NOMO-1 treated with dmso at 0.1 percent for 144 hours (cell line): ENCODE results near the gene SCFD2.
A peak's percentile ranks its signal among the peaks of the same experiment; 100 is the strongest.

Source experiments
- DNase-seq: peaks from one replicate; lab custom pipeline; 2025; ENCODE audit not compliant: unreplicated experiment; lab: John Stamatoyannopoulos, UW

SCFD2 gene

DNA sequence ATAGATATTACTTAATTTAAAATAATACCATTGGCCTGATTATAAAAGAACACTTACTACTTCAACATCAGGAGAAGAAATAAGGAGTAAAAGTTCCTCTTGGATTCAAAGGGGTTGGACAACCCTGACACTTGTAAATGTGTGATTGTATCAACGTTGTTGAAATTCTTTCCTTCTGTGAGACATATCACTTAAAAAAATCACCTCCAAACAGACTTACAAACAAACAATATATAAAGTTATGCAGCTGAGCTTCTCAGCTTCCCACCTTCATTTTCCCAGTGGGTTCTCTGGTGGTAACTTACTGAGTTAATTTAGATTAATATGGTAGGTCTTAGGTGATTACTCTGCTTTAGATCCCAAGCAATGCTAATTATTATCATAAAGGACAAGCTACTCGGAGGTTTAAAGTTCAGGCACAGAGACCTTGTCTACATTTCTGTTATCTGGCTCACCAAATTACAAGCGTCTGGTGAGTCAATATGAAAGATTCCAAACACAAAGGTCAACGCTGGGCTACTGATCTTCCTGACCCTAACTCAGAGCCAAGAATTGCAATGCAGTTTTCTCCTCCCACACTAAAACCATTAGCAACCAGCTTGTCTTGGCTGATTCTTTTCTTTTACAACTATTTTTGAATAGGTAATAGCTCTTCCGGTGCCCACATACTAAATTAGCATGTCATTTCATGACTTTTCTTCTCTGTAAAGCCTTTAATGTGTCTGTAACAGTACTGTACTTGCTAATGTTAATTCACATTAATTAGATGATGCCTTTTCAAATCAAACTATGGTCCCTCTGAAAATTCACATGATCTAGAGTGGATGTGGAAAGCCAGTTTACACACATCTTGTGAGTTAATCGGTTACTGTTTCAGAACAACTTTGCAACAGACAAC, 346.1 kb downstream of the SCFD2 start:
- DNase-seq = no peak

DNA sequence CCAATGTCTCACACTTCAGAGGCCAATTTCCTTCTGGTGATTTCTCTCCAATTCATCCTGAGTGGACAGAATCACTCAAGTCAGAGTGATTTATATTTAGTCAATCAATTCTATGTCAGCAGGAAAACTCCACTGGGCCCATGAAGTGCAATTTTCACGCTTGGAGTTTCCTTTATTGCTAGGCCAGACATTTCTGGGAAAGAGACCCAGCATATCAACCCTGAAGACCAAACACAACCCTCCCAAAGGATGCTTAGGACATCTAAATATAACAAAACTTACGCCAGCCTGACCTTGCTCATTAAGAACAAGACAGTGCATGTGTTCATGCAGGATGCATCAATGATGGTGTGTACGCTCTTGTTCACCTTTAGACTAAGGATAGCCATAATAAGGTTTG, 347.4 kb downstream of the SCFD2 start:
- no peak for DNase-seq

DNA sequence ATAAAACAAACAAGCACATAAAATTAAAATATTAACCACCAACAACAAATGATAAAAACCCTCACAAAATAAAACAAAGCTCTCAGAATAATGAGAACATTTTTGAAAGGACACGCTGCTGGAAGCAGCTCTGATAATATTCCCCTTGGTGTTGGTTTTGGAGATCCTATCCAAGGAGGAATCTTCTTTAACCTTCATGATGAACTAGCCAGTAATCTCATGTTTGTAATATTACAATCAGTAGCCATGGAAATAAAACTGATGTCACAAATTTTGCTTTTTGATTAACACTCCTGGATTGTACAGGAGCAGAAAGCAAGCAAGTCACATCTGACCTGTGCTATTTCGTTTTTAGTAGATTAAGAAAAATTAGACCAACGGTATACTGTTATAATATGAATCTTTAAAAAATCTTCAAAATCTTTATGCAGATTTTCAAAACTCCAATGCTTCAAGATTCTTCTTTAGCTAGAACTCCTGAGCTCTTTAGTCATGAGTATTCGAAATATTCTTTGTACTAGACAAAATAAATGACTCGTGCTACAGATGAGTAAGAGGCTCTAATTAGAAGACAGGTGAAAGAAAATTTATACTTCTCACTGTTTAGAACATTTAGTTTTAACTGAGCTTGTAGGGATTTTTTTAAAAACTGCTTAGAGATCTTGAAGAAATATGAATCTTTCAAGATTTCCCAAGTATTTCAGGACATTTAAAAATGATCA, 349.6 kb downstream of the SCFD2 start:
- no peak for DNase-seq

DNA sequence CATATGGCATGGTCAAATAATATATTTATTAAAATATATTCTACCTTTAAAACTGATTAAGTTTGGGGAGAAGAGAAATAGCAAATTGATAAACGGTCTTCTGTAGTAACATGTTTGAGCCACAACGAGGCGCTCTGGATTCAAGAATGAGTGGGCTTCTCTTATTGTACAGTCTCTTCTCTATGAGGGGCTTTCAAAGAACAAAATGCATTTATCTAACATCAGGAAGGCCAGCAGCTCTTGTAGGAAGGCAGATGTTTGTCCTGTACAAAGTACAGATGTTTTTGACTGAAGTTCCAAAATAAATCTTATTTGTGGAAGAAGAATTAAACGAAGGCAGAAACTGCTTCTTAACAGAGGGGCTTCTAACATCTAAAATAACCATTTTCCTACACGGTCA, 350.2 kb downstream of the SCFD2 start:
- DNase-seq = no peak

DNA sequence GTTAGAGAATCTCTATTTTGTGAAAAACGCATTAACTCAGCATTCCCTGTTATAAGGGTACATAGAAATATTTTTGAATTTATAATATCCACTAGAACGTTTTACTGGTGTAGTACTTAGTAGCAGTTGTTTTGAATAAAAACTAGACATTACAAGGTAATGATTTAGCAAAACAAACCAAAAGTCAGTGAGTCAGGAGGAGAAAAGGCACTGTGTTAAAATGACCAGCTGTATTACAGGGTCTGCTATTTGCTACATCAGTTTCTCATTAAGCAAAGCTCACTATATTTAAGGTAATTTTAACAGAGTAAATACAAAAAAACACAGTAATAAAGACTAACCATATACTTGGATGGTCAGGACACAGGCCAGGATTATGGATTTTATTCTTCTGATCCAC, 351.0 kb downstream of the SCFD2 start:
- no peak for DNase-seq

DNA sequence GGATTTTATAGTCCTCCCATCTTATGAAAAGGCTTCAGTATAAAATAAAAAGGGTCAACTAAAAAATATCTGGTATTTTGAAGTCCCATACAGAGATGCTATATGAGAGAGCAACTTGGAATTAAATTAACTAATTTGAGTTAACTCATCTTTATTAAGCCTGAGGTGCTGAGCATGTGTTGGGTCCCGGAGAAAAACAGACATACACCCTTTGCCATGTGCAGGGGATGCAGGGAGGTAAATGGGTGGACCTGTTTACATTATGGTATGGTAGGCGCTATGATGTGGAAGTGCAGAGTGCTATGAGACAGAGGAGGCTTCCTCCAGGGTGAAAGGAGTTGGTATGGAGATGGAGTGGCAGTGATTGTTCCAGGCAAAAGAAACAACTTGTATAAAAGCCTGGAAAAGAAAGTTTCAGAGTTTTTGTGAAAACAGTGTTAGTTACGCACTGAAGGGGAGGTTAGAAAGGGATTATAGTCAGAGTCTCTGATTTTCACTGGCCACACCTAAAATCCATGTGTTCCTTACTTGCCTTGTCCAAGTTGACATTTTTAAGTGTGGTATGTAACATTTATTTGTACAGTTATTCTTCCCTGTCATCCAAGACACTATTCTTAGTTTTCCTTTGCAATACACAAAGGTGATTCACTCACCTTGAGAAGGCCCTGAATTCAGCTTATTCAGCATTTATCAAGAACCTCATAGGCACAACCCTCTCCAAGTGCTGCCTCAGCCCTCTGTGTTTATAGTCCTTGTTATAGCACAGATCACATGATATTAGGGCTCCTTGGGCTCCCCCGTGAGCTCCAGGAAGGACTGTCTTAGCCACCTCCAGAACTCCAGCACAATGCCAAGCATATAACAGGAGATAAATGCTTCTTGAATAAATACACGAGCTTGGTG, 351.7 kb downstream of the SCFD2 start:
- no peak for DNase-seq

DNA sequence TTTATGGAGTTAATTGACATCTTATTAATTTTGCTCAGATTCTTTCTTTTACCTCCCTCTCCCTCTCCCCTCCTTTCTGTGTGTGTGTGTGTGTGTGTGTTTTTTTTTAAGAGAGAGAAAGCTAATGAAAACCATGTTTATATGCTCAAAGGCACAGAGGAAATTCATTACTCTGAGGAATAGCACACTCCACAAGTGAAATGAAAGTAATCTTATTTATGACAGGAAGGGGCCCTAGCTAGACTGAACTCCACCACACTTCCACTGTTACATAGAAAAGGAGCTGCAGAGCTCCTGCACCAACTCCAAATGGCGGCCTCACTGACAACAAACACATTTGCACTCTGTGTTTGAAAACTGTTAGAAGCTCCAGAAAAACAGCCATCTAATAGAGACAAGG, 353.1 kb downstream of the SCFD2 start:
- DNase-seq = peak; percentile 77

DNA sequence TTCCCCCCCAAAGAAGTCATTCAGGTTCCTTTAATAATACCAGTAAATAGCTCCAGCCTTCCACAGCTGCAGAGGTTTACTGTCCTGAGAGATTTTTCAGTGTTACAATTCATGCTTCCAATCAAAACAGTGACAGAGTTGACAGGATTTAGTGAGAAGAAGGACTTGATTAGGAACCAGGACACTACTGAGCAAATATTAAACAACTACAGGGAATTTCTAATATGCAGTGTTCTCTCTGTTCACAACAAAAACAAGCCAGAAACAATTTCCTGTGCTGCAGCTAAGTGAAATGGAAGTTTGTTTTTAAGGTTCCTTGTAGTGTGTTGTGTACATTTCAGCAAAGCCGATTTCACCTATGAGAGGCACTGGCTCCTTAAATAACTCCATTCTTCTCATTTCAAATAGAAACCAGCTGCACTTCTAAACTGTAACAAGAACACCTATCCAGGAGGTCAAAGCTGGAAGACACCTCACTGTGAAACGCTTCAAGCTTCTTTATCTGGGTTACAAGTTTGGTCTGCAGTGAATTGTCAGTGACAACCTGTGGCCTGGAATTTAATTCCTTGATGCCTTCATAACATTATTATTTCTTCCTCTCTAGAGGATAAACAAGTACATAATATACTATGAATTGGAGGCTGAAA, 354.5 kb downstream of the SCFD2 start:
- no peak for DNase-seq

DNA sequence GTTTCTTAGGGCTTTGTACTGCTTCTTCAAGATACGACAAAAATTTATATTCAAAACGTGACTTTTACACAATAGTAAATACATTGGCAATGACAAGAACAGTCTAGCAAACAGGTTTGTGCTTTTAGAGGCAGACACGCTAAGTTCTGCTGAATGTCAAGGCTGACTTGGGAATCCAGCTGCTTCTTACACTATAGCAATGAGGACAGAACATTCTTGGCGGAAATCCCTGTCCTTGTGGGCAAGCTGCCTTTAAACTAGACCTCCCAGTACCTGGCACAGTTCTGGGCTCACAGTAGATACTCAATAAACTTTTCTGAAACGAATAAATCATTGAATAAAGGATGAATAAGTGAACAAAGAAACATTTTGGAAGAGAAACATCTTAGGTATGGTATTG, 355.5 kb downstream of the SCFD2 start:
- DNase-seq = no peak

DNA sequence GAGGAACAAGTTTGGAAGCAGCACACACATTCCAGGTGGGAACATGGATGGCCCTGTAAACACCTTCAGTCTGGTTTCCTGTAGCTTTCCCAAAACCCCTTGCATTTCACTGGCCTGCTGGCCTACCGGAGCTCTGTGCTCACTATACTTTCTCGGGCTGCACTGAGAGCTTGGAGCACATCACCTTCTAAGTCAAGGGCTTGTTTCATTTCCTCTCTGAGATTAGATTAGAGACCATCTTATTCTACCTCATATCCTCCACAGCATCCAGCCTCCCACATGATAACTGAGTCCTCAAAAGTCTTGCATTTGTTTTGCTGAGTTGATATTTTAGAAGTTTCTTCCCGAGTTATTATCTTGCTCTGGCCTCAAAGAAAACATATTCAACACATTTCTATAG, 356.0 kb downstream of the SCFD2 start:
- DNase-seq = no peak

DNA sequence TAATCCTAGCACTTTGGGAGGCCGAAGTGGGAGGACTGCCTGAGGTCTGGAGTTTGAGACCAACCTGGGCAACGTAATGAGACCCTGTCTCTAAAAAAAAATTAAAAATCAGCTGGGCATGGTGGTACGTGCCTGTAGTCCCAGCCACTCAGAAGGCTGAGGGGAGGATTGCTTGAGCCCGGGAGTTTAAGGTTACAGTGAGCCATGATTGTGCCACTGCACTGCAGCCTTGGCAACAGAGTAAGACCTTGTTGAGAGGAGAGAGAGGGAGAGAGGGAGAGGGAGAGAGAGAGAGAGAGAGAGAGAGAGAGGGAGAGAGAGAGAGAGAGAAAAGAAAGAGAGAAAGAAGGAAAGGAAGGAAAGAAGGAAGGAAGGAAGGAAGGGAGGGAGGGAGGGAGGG, 358.8 kb downstream of the SCFD2 start:
- no peak for DNase-seq

DNA sequence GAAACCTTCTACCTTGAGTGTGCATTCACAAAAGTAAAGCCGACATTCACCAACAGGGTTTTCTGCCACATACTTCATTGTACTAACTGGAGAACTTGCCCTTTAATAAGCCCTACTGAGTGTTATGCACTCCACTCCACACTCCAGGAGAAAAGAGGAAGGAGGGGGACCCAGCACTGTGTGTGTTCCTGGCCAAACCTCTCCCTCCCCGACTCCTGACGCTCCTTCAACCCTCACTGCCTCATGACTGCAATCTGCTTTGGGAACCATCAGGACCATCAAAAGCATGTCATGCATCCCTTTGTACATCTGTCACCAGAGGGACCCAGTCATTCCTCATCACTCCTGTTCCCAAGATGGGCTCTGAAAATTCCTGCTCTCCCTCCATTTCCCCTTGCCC, 360.1 kb downstream of the SCFD2 start:
- DNase-seq = no peak

DNA sequence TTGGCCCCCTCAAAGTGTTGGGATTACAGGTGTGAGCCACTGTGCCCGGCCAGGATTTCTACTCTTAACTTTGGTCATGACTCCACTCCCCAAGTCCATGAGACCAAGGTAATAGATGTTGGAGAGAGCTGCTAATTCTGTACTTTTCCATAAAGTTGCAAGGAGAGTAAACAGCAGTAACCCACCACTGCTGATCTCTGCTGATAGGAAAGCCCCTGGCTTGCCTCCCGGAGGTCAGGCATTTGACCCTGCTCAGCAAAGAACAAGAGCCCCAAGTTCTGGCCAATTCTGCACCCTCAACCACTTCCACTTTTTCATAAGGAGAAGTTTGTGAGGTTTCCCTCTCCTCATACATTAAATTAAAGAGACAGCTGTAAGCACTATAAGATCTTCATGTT, 360.7 kb downstream of the SCFD2 start:
- no peak for DNase-seq

DNA sequence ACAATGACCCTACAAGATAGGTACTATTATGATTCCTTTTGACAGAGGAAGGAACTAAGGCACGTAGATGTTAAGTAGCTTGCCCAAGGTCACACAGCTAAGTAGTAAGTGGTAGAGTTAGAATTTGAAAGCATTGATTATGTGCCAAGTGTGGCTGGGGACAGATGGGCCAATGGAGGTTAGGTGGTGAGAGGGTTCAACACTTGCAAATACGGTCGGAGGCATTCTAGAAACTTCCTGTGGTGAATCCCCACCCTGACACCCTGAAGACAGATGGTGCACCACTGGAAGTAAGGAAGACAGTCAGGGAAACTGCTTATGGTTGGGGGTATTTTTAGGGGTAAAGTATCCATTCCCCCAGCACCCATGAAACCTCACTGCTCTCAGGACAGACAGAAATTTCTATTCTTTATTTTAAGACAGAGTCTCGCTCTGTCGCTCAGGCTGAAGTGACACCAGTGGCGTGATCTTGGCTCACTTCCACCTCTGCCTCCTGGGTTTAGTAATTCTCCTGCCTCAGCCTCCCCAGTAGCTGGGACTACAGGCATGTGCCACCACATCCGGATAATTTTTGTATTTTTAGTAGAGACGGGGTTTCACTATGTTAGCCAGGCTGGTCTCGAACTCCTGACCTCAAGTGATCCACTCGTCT, 361.2 kb downstream of the SCFD2 start:
- no peak for DNase-seq

DNA sequence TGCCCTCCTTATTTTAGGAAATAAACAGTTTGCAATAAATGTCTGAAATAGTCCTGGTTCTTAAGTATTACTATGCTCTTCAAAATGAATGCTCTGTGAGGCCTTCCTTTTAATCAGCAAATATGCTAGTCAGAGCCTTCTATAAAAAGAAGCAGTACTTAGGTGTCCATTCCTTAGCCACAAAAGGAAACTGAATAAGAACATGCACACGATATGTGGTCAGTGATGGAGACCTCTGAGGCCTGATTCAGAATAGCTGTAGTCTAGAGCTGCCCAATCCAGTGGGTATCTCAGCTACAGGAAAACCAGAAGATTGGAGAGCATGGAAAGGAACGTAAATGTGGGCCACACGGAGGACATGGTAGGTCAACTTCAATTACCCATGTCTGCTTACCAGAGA, 361.9 kb downstream of the SCFD2 start:
- no peak for DNase-seq

DNA sequence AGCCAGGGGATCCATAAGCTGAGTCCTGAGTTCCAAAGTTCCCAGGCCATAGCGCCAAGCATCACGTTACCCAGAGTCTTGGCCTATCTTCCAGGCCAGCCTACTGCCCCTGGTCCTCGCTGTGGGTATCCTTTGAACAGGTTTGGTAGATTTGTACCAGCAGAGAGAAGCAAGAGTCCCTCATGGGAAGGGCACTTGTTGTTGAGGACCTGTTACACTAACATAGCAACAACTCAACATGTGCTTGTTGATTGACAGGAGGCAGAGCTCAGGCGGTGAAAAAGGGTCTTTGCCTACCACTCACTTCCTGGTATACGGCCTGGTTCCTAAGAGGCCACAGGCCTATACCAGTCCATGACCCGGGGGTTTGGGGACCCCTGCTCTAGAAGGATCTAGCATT, 365.3 kb downstream of the SCFD2 start:
- DNase-seq = no peak

DNA sequence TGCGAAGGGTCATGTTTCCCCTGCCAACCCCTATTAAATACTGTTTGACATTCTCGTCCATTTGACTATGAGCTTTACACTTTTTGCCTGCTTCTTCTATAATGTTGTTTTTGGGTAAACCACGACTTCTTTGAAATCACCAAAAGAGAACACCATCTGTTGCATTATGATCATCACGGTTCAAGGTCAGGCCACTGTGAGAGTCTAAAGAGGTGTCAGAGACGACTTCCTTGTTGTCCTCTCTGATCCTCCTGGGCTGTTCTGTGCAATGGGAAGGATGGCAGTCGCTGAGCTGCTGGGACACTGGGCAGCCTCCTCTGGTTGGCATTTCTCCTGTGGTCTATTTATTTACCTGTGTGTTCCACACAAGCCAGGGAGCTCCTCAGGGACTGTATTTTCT, 366.2 kb downstream of the SCFD2 start:
- no peak for DNase-seq

DNA sequence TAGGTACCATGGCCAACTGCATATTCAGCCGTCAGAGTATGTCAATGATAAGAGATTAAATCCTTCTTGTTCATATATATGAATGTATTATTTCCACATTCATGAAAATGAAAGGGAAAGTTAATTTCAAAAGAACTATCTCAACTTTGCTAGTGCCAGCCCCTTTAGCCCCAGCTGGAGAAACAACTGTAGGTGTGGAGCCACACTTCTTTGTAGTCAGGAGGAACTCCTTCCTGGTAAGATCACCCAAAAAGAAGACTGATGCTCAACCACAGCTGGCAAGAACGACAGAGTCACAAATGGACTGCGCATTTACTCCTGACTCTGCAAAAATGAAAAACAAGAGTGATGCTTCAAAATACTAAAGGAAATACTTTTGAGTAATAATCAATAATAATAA, 367.4 kb downstream of the SCFD2 start:
- no peak for DNase-seq

DNA sequence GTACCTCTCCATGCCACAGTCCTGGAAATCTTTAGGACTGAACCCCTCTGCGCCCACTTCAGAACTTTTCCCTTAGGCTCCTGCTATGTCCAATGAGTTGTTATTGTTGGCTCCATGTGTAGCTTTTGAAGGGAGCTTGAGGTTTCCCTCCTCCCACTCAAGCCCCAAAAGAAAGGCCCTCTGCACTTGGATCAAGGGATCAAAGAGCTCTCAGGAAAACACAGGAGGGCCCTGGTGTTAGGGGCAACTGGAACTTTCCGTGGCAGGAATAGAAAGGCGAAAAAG, 368.8 kb downstream of the SCFD2 start:
- no peak for DNase-seq

DNA sequence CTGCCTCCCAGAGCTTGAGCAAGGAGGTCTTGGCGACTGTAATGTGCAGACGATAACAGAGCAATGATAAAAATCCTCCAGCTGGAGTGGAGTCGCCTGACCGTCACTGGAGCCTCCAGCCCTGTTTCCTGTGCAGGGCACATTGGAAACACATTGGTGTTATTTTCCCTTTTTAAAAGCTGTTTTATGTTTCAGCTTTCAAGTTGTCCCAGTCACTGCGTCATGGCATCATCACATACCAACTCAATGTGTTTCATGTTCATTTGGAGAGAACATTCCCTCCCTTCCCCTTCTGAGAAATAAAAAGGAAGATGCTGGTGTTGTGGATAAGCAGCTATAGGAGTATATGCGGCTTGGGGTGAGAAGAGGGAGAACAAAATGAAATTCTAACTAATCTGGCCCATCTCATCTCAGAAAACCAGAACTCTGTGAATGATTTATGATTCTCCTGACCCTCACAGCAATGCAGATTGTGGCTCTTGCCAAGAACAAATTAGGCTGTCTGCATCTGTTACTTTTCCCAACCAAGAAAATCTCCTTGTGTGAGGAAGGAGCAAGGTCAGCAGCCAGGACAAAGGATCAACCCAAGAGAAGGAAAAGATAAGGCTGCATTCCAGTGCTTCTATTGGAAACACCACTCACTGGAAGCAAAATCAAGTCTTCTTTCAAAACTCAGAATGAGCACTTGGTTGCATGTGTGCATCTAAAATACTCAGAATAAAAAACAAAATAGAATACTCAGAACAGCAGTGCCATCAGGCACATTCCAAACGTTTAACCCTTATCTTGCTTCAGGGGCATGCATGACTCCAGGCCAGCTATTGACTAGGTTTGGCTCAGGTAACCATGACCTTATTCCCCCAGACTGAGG, 369.4 kb downstream of the SCFD2 start:
- no peak for DNase-seq
